ENCODE results near the gene RBM27. TPM values are rescaled to one million over a fixed set of nuclear protein-coding genes. Genes with fewer than 3 reads are reported as not detected.
A peak's percentile ranks its signal among the peaks of the same experiment; 100 is the strongest.
"Not testable (repeated sequence)": the region's sequence is repeated elsewhere in the genome, so short reads cannot be mapped to it uniquely, and the experiment has no call there.

The RBM27 gene
- total and polyA plus RNA-seq, 7 experiments from 2014 or later, result 7.4 to 32.2 (median 22.2) TPM

DNA sequence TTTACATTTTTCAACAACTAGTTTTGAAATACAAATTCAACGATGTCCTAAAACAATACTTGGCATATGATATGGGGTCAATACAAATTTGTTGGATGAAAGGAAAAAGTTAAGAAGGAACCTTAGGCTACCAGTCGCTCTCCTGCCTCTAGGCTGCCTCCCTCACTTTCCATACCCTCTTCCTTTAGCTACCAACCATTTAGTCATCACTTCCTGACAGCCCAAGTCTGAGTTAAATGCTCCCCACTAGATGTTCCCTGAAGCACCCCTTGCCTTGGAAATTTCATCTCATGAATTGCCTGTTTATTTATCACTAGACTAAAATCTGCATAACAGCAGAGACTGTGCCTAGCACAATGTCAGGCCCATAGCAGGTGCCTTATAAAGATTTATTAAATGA lies 18.2 kb upstream of the RBM27 start:
- peaks cover 0 to 11% (median 0%) of the 10 kb centered on the region in 5 donors for H3K27me3 Mint-ChIP-seq
- H3K9me3 ChIP-seq (ENCODE audit: control insufficient read depth in 2 of 3, low read length in 3 of 3), result no peaks in the 10 kb centered on the region
- H3K9me3 Mint-ChIP-seq, result no peaks in the 10 kb centered on the region
- no peaks in the 10 kb centered on the region for H3K27me3 ChIP-seq (ENCODE audit: control insufficient read depth in 2 of 2, insufficient read depth in 2 of 2, low read length in 2 of 2)
- peaks cover 3 to 4% of the 10 kb centered on the region in 2 donors for H3K4me1 ChIP-seq (ENCODE audit: control insufficient read depth in 2 of 2, insufficient read depth in 2 of 2, low read length in 2 of 2)
- peaks cover 12 to 25% (median 19%) of the 10 kb centered on the region in 7 donors for H3K4me1 Mint-ChIP-seq
- ATAC-seq, result no peak
- H3K4me3 ChIP-seq (ENCODE audit: low read length), result no peak overlapping the region
- H3K4me3 Mint-ChIP-seq, result peak overlapping the region in 6 of 10 donors; percentile 3 to 52 (median 30)
- DNase-seq, result no peak
- no peaks in the 10 kb centered on the region for H3K36me3 ChIP-seq (ENCODE audit: control insufficient read depth in 2 of 3, insufficient read depth in 3 of 3, low read length in 3 of 3)
- H3K27ac ChIP-seq (ENCODE audit: low read depth, low read length), result no peak overlapping the region
- peaks cover 0 to 8% (median 0%) of the 10 kb centered on the region in 5 donors for H3K36me3 Mint-ChIP-seq
- intact Hi-C loops (cut with micrococcal nuclease), result no loop called here
- POLR2A ChIA-PET, result interaction anchor here (1.3 to 1.8 kb wide), 2 partner anchors 16 to 17 kb away, joined by 3 to 4 read pairs; no protein-coding TSS in a partner anchor
- CTCF ChIA-PET, result no interaction called here
- peak overlapping the region in 2 of 9 donors; percentile 59 to 62 for H3K27ac Mint-ChIP-seq

GRCh38 chr5:146188358-146188757 lies 15.0 kb upstream of the RBM27 start:
- H3K4me3 Mint-ChIP-seq, result no peak overlapping the region
- POLR2A ChIA-PET, result interaction anchor here (1.0 kb wide), 1 partner anchor 14 kb away, joined by 3 read pairs; no protein-coding TSS in a partner anchor
- intact Hi-C loops (cut with micrococcal nuclease), result no loop called here

DNA sequence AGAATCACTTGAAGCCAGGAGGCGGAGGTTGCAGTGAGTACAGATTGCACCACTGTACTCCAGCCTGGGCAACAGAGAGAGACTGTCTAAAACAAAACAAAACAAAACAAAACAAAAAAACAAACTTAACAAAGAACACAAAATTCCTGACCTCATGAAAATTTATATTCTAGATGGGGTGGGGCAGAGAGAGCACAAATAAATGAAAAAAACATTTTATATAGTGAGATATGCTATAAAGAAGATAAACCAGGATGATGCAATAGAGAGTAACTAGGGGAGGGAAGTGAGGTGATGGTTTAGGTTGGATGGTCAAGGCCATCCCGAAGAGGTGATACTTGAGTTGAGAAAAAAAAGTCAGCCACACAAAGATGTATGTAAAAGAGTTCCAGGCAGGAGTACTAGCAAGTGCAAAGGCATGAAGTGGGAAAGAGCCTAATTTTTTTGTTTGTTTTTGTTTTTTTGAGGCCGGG lies 10.8 kb upstream of the RBM27 start:
- intact Hi-C loops (cut with micrococcal nuclease), result no loop called here
- H3K4me3 ChIP-seq (ENCODE audit: low read length), result no peak overlapping the region
- ATAC-seq (no peak), DNase-seq (no peak)
- H3K36me3 ChIP-seq (ENCODE audit: control insufficient read depth in 2 of 3, insufficient read depth in 3 of 3, low read length in 3 of 3), result no peaks in the 10 kb centered on the region
- H3K9me3 ChIP-seq (ENCODE audit: control insufficient read depth in 2 of 3, low read length in 3 of 3), result no peaks in the 10 kb centered on the region
- ChIA-PET POLR2A (interaction anchor here (1.6 kb wide), 1 partner anchor 10 kb away, joined by 6 read pairs; the partner anchor contains the start of gene RBM27), CTCF (no interaction called here)
- H3K4me3 Mint-ChIP-seq, result no peak overlapping the region
- peaks cover 0 to 2% (median 0%) of the 10 kb centered on the region in 7 donors for H3K4me1 Mint-ChIP-seq
- no peaks in the 10 kb centered on the region for H3K4me1 ChIP-seq (ENCODE audit: control insufficient read depth in 2 of 2, insufficient read depth in 2 of 2, low read length in 2 of 2)
- peaks cover 0 to 6% (median 0%) of the 10 kb centered on the region in 11 donors for H3K9me3 Mint-ChIP-seq
- H3K27ac ChIP-seq (ENCODE audit: low read depth, low read length), result no peak overlapping the region
- H3K36me3 Mint-ChIP-seq, result peaks cover 0 to 9% (median 1%) of the 10 kb centered on the region in 5 donors
- H3K27me3 ChIP-seq (ENCODE audit: control insufficient read depth in 2 of 2, insufficient read depth in 2 of 2, low read length in 2 of 2), result no peaks in the 10 kb centered on the region
- H3K27me3 Mint-ChIP-seq, result peaks cover 16 to 29% (median 20%) of the 10 kb centered on the region in 5 donors
- H3K27ac Mint-ChIP-seq, result no peak overlapping the region

More at GRCh38 chr5:146188358-146188757, 15.0 kb upstream of the RBM27 start:
- DNase-seq (no peak), ATAC-seq (no peak)
- Histone ChIP-seq H3K9me3 (ENCODE audit: control insufficient read depth in 2 of 3, low read length in 3 of 3) (no peaks in the 10 kb centered on the region), H3K27me3 (ENCODE audit: control insufficient read depth in 2 of 2, insufficient read depth in 2 of 2, low read length in 2 of 2) (no peaks in the 10 kb centered on the region), H3K4me3 (ENCODE audit: low read length) (no peak overlapping the region), H3K4me1 (ENCODE audit: control insufficient read depth in 2 of 2, insufficient read depth in 2 of 2, low read length in 2 of 2) (no peaks in the 10 kb centered on the region), H3K27ac (ENCODE audit: low read depth, low read length) (no peak overlapping the region), H3K36me3 (ENCODE audit: control insufficient read depth in 2 of 3, insufficient read depth in 3 of 3, low read length in 3 of 3) (no peaks in the 10 kb centered on the region)
- Mint-ChIP-seq H3K4me1 (peaks cover 0 to 10% (median 0%) of the 10 kb centered on the region in 7 donors), H3K27ac (no peak overlapping the region), H3K36me3 (peaks cover 0 to 3% (median 1%) of the 10 kb centered on the region in 5 donors), H3K27me3 (peaks cover 6 to 17% (median 9%) of the 10 kb centered on the region in 5 donors), H3K9me3 (peaks cover 0 to 2% (median 0%) of the 10 kb centered on the region in 11 donors)
- CTCF ChIA-PET, result no interaction called here

GRCh38 chr5:146193285-146193684 lies 10.1 kb upstream of the RBM27 start:
- peaks cover 0 to 6% (median 0%) of the 10 kb centered on the region in 11 donors for H3K9me3 Mint-ChIP-seq
- CTCF ChIA-PET, result no interaction called here
- peaks cover 0 to 2% (median 0%) of the 10 kb centered on the region in 7 donors for H3K4me1 Mint-ChIP-seq

DNA sequence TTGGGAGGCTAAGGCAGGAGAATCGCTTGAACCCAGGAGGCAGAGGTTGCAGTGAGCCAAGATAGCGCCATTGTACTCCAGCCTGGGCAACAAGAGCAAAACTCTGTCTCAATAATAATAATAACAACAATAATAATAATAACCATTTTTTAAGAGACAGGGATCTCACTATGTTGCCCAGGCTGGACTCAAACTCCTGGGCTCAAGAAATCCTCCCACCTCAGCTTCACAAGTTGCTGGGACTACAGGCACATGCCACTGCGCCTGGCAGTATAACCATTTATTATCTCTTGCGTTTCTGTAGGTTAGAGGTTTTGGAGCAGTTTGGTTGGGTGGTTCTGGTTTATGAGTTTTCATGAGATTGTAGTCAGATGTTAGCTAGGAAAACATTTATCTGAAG lies 8.4 kb upstream of the RBM27 start:
- ATAC-seq; H3K4me3 ChIP-seq (ENCODE audit: low read length); H3K9me3 ChIP-seq (ENCODE audit: control insufficient read depth in 2 of 3, low read length in 3 of 3); intact Hi-C loops (cut with micrococcal nuclease); CTCF ChIA-PET; H3K36me3 Mint-ChIP-seq; H3K4me1 Mint-ChIP-seq; H3K36me3 ChIP-seq (ENCODE audit: control insufficient read depth in 2 of 3, insufficient read depth in 3 of 3, low read length in 3 of 3); H3K9me3 Mint-ChIP-seq; DNase-seq; H3K27me3 ChIP-seq (ENCODE audit: control insufficient read depth in 2 of 2, insufficient read depth in 2 of 2, low read length in 2 of 2); H3K27ac ChIP-seq (ENCODE audit: low read depth, low read length); H3K27ac Mint-ChIP-seq; H3K4me3 Mint-ChIP-seq; H3K4me1 ChIP-seq (ENCODE audit: control insufficient read depth in 2 of 2, insufficient read depth in 2 of 2, low read length in 2 of 2): not testable (repeated sequence)
- POLR2A ChIA-PET, result interaction anchor here (1.0 kb wide), 1 partner anchor 8 kb away, joined by 4 read pairs; the partner anchor contains the start of gene RBM27
- H3K27me3 Mint-ChIP-seq, result peaks cover 11 to 29% (median 18%) of the 10 kb centered on the region in 5 donors

More at GRCh38 chr5:146193285-146193684, 10.1 kb upstream of the RBM27 start:
- Histone ChIP-seq H3K27me3 (ENCODE audit: control insufficient read depth in 2 of 2, insufficient read depth in 2 of 2, low read length in 2 of 2) (no peaks in the 10 kb centered on the region), H3K9me3 (ENCODE audit: control insufficient read depth in 2 of 3, low read length in 3 of 3) (no peaks in the 10 kb centered on the region), H3K4me1 (ENCODE audit: control insufficient read depth in 2 of 2, insufficient read depth in 2 of 2, low read length in 2 of 2) (no peaks in the 10 kb centered on the region), H3K27ac (ENCODE audit: low read depth, low read length) (no peak overlapping the region), H3K36me3 (ENCODE audit: control insufficient read depth in 2 of 3, insufficient read depth in 3 of 3, low read length in 3 of 3) (no peaks in the 10 kb centered on the region), H3K4me3 (ENCODE audit: low read length) (no peak overlapping the region)
- intact Hi-C loops (cut with micrococcal nuclease), result no loop called here
- Mint-ChIP-seq H3K27ac (peak overlapping the region in 1 of 9 donors; percentile 7), H3K27me3 (peaks cover 16 to 29% (median 18%) of the 10 kb centered on the region in 5 donors), H3K4me3 (no peak overlapping the region), H3K36me3 (peaks cover 0 to 9% (median 1%) of the 10 kb centered on the region in 5 donors)
- POLR2A ChIA-PET, result interaction anchor here (1.6 kb wide), 1 partner anchor 10 kb away, joined by 6 read pairs; the partner anchor contains the start of gene RBM27
- DNase-seq, result no peak
- ATAC-seq, result no peak

GRCh38 chr5:146196459-146197048 lies 6.9 kb upstream of the RBM27 start:
- Mint-ChIP-seq H3K27me3 (peaks cover 7 to 23% (median 12%) of the 10 kb centered on the region in 5 donors), H3K27ac (no peak overlapping the region), H3K36me3 (peaks cover 0 to 6% (median 0%) of the 10 kb centered on the region in 5 donors), H3K4me1 (peaks cover 0 to 2% (median 0%) of the 10 kb centered on the region in 7 donors), H3K9me3 (peaks cover 0 to 4% (median 0%) of the 10 kb centered on the region in 11 donors), H3K4me3 (no peak overlapping the region)
- POLR2A ChIA-PET, result no interaction called here
- intact Hi-C loops (cut with micrococcal nuclease), result no loop called here
- no peak overlapping the region for H3K4me3 ChIP-seq (ENCODE audit: low read length)
- H3K27ac ChIP-seq (ENCODE audit: low read depth, low read length), result no peak overlapping the region
- no peaks in the 10 kb centered on the region for H3K27me3 ChIP-seq (ENCODE audit: control insufficient read depth in 2 of 2, insufficient read depth in 2 of 2, low read length in 2 of 2)
- no peaks in the 10 kb centered on the region for H3K9me3 ChIP-seq (ENCODE audit: control insufficient read depth in 2 of 3, low read length in 3 of 3)
- no peaks in the 10 kb centered on the region for H3K4me1 ChIP-seq (ENCODE audit: control insufficient read depth in 2 of 2, insufficient read depth in 2 of 2, low read length in 2 of 2)
- no peak for DNase-seq
- no peak for ATAC-seq
- no peaks in the 10 kb centered on the region for H3K36me3 ChIP-seq (ENCODE audit: control insufficient read depth in 2 of 3, insufficient read depth in 3 of 3, low read length in 3 of 3)
- CTCF ChIA-PET, result no interaction called here

Data from naive thymus-derived CD4-positive, alpha-beta T cell (primary cell).